Type B pancreatic cell (in vitro differentiated cells): ENCODE results near the gene EGFLAM. TPM values are rescaled to one million over a fixed set of nuclear protein-coding genes. Genes with fewer than 3 reads are reported as not detected.
A peak's percentile ranks its signal among the peaks of the same experiment; 100 is the strongest.

Experiments
- DNase-seq: peaks from one replicate; pipeline ENCODE4 v3.0.0; 2021; ENCODE audit warnings: mixed read lengths; ENCODE audit not compliant: unreplicated experiment; ENCODE audit errors: extremely low spot score
- H3K27ac Mint-ChIP-seq: 2 replicates; pipeline ENCODE4 v1.8.0; 2021; ENCODE audit warnings: mild to moderate bottlenecking, mixed read lengths
- H3K27me3 Mint-ChIP-seq: 2 replicates; pipeline ENCODE4 v1.8.0; 2021; ENCODE audit warnings: mixed read lengths
- H3K36me3 Mint-ChIP-seq: 2 replicates; pipeline ENCODE4 v1.8.0; 2021; ENCODE audit warnings: mixed read lengths
- H3K4me1 Mint-ChIP-seq: one replicate; pipeline ENCODE4 v1.8.0; 2021; ENCODE audit warnings: mixed read lengths; ENCODE audit not compliant: unreplicated experiment
- H3K4me3 Mint-ChIP-seq: 2 replicates; pipeline ENCODE4 v1.8.0; 2021; ENCODE audit warnings: mild to moderate bottlenecking, mixed read lengths
- H3K9me3 Mint-ChIP-seq: 2 replicates; pipeline ENCODE4 v1.8.0; 2021; ENCODE audit warnings: mixed read lengths
- CTCF ChIP-seq: fragments of 200-600 bp; sonication (generic); conservative IDR thresholded peaks from 2 replicates; pipeline ENCODE4 v1.5.0; 2021; ENCODE audit warnings: antibody characterized with exemption, mild to moderate bottlenecking
- total RNA-seq: library from RNA; stranded (reverse); gene quantifications from 2 replicates; pipeline ENCODE4 v1.2.1, GENCODE V29; 2021; ENCODE audit warnings: low replicate concordance

The EGFLAM gene
- total RNA-seq, 1 donor from 2014 or later, result 4.8 TPM

- no peak for TF ChIP-seq CTCF
- H3K9me3 Mint-ChIP-seq, result no peaks in the 10 kb centered on the region
- H3K27me3 Mint-ChIP-seq, result peaks cover 7% of the 10 kb centered on the region
- no peak overlapping the region for H3K27ac Mint-ChIP-seq
- DNase-seq, result no peak
- no peaks in the 10 kb centered on the region for H3K36me3 Mint-ChIP-seq
- no peak overlapping the region for H3K4me3 Mint-ChIP-seq
- peaks cover 18% of the 10 kb centered on the region for H3K4me1 Mint-ChIP-seq
These were observed 123.0 kb downstream of the EGFLAM start for GRCh38 chr5:38381361-38381760.

- no peaks in the 10 kb centered on the region for H3K36me3 Mint-ChIP-seq
- DNase-seq, result no peak
- no peak overlapping the region for H3K27ac Mint-ChIP-seq
- H3K4me1 Mint-ChIP-seq, result peaks cover 15% of the 10 kb centered on the region
- H3K4me3 Mint-ChIP-seq, result no peak overlapping the region
- no peaks in the 10 kb centered on the region for H3K9me3 Mint-ChIP-seq
- peak; percentile 91 for TF ChIP-seq CTCF
- peaks cover 7% of the 10 kb centered on the region for H3K27me3 Mint-ChIP-seq
These were observed 124.5 kb downstream of the EGFLAM start for GRCh38 chr5:38382898-38383297.

- H3K27ac Mint-ChIP-seq, result no peak overlapping the region
- no peak overlapping the region for H3K4me3 Mint-ChIP-seq
These were observed 125.3 kb downstream of the EGFLAM start for GRCh38 chr5:38383701-38384100.

GRCh38 chr5:38384396-38384795, 126.0 kb downstream of the EGFLAM start:
- H3K27ac Mint-ChIP-seq, result no peak overlapping the region
- no peaks in the 10 kb centered on the region for H3K9me3 Mint-ChIP-seq
- H3K4me3 Mint-ChIP-seq, result no peak overlapping the region
- peaks cover 2% of the 10 kb centered on the region for H3K27me3 Mint-ChIP-seq
- H3K36me3 Mint-ChIP-seq, result no peaks in the 10 kb centered on the region
- peaks cover 8% of the 10 kb centered on the region for H3K4me1 Mint-ChIP-seq
- TF ChIP-seq CTCF, result no peak
- DNase-seq, result no peak

More at GRCh38 chr5:38383701-38384100, 125.3 kb downstream of the EGFLAM start:
- no peak for TF ChIP-seq CTCF
- Mint-ChIP-seq H3K9me3 (no peaks in the 10 kb centered on the region), H3K36me3 (no peaks in the 10 kb centered on the region), H3K27me3 (peaks cover 7% of the 10 kb centered on the region), H3K4me1 (peaks cover 15% of the 10 kb centered on the region)
- DNase-seq, result no peak

GRCh38 chr5:38387161-38387560, 128.8 kb downstream of the EGFLAM start:
- no peak for TF ChIP-seq CTCF
- no peaks in the 10 kb centered on the region for H3K27me3 Mint-ChIP-seq
- DNase-seq, result no peak

GRCh38 chr5:38393636-38394035, 135.3 kb downstream of the EGFLAM start:
- Mint-ChIP-seq H3K9me3 (no peaks in the 10 kb centered on the region), H3K4me1 (no peaks in the 10 kb centered on the region), H3K4me3 (no peak overlapping the region), H3K27ac (no peak overlapping the region), H3K27me3 (peaks cover 8% of the 10 kb centered on the region), H3K36me3 (no peaks in the 10 kb centered on the region)
- DNase-seq, result no peak
- no peak for TF ChIP-seq CTCF

More at GRCh38 chr5:38387161-38387560, 128.8 kb downstream of the EGFLAM start:
- H3K27ac Mint-ChIP-seq, result no peak overlapping the region
- no peak overlapping the region for H3K4me3 Mint-ChIP-seq
- H3K9me3 Mint-ChIP-seq, result no peaks in the 10 kb centered on the region
- no peaks in the 10 kb centered on the region for H3K36me3 Mint-ChIP-seq
- H3K4me1 Mint-ChIP-seq, result peaks cover 4% of the 10 kb centered on the region
